ENCODE results near the gene FBLN1. TPM values are rescaled to one million over a fixed set of nuclear protein-coding genes. Genes with fewer than 3 reads are reported as not detected.

The FBLN1 gene
- total and polyA plus RNA-seq, 2 donors (not counting 3 experiments of a cell fraction or from before 2014, with no cell fraction given) = 1.2 to 4.0 TPM

GRCh38 chr22:45631140-45631840 is 128.6 kb downstream of the FBLN1 start:
- DNase-seq (ENCODE audit: low read depth, low spot score) (no peak), FAIRE-seq (no peak)
- H3K4me3 ChIP-seq (replicated peaks in 1 of 3; ENCODE audit: insufficient read depth in 1 of 3, low read depth in 1 of 3, low read length in 3 of 3) = no peak overlapping the region
- no peak for TF ChIP-seq MAX (IDR thresholded peaks at IDR 0.05; ENCODE audit: insufficient read depth, insufficient read length)
- TF ChIP-seq POLR2AphosphoS5 (IDR thresholded peaks at IDR 0.05; ENCODE audit: insufficient read depth, low read depth, low read length) = no peak
- no peak for TF ChIP-seq JUN (IDR thresholded peaks at IDR 0.05; ENCODE audit: borderline replicate concordance, insufficient read depth, insufficient read length, low read depth)
- TF ChIP-seq CTCF (IDR thresholded peaks at IDR 0.05; ENCODE audit: extremely low read depth in 1 of 2, insufficient read depth in 1 of 2, low read depth in 1 of 2, low read length in 2 of 2) = no peak
- TF ChIP-seq GATA2 (IDR thresholded peaks at IDR 0.05; ENCODE audit: insufficient read depth, insufficient read length, low read depth, low read length) = no peak
- TF ChIP-seq MYC (IDR thresholded peaks at IDR 0.05; ENCODE audit: low read depth, low read length) = no peak
- TF ChIP-seq POLR2A (IDR thresholded peaks at IDR 0.05; ENCODE audit: low read depth, low read length) = no peak
- no peak for TF ChIP-seq FOS (IDR thresholded peaks at IDR 0.05; ENCODE audit: borderline replicate concordance, insufficient read depth, low read length)
- no peak for TF ChIP-seq EZH2 (IDR thresholded peaks at IDR 0.05; ENCODE audit: borderline replicate concordance, low read depth, low read length, severe bottlenecking)
- ChIA-PET CTCF (no interaction called here), POLR2A (no interaction called here)
- no peak overlapping the region for H3K27ac ChIP-seq (ENCODE audit: insufficient read depth, low read depth, low read length)
- H3K4me2 ChIP-seq (ENCODE audit: insufficient read depth, low read length) = no peak overlapping the region
- dilution Hi-C loops (cut with MboI; ENCODE audit: extremely low pct_ligation_motif_present, low sequenced_read_pairs) = no loop called here
- H3K9me1 ChIP-seq (replicated peaks; ENCODE audit: control insufficient read depth, extremely low read depth, insufficient read depth, low read length) = no peaks in the 10 kb centered on the region
- no TSS peak for BruUV-seq (replicated peaks)
- H3K79me2 ChIP-seq (ENCODE audit: control insufficient read depth, insufficient read depth, low read length) = no peaks in the 10 kb centered on the region
- intact Hi-C loops (cut with micrococcal nuclease) = no loop called here
- H3K27me3 ChIP-seq (ENCODE audit: control insufficient read depth in 2 of 2, insufficient read depth in 2 of 2, low read length in 2 of 2) = peaks cover 32 to 37% of the 10 kb centered on the region in 2 experiments
- H3K4me1 ChIP-seq (ENCODE audit: control insufficient read depth, extremely low read depth, insufficient read depth, low read length) = no peaks in the 10 kb centered on the region
- no peaks in the 10 kb centered on the region for H3K9me3 ChIP-seq (replicated peaks; ENCODE audit: control insufficient read depth, insufficient read depth, low read length)
- no peak overlapping the region for H2AFZ ChIP-seq (ENCODE audit: low read depth, low read length)
- no peak overlapping the region for H3K9ac ChIP-seq (replicated peaks; ENCODE audit: extremely low read depth, insufficient read depth, low read length)
- H3K36me3 ChIP-seq (ENCODE audit: control insufficient read depth in 2 of 2, extremely low read depth in 1 of 2, insufficient read depth in 2 of 2, low read length in 2 of 2) = no peaks in the 10 kb centered on the region
- no peaks in the 10 kb centered on the region for H4K20me1 ChIP-seq (replicated peaks; ENCODE audit: control insufficient read depth, extremely low read depth, insufficient read depth, low read length)

Data from endothelial cell of umbilical vein (primary cell).